Activated naive CD4-positive, alpha-beta T cell treated with Interleukin-2 at 50 U/mL for 16 hours (primary cell): Measurements from ENCODE around the gene POTEF.
"Not testable (repeated sequence)": the region's sequence is repeated elsewhere in the genome, so short reads cannot be mapped to it uniquely, and the experiment has no call there.

Source experiments
- DNase-seq: peaks from one replicate; pipeline ENCODE4 v3.0.0-alpha.2; 2020

Gene POTEF

GRCh38 chr2:130152816-130153595 lies 24.0 kb upstream of the POTEF start:
- no peak for DNase-seq

GRCh38 chr2:130152136-130152815 lies 23.3 kb upstream of the POTEF start:
- not testable (repeated sequence) for DNase-seq

- not testable (repeated sequence) for DNase-seq
Measured at GRCh38 chr2:130151145-130151512, 22.1 kb upstream of the POTEF start.

GRCh38 chr2:130150181-130151144 lies 21.4 kb upstream of the POTEF start:
- DNase-seq: no peak

- not testable (repeated sequence) for DNase-seq
Measured at GRCh38 chr2:130148515-130148914, 19.5 kb upstream of the POTEF start.

- peak; percentile 61 for DNase-seq
Measured at GRCh38 chr2:130145006-130145414, 16.0 kb upstream of the POTEF start, which contains the start of gene CCDC74B. TSS of gene CCDC74B (minus strand) at chr2:130145112. CDS start at chr2:130144996, 116 bp downstream.

- DNase-seq: not testable (repeated sequence)
Measured at GRCh38 chr2:130143266-130144039, 14.4 kb upstream of the POTEF start.

GRCh38 chr2:130142396-130143265 lies 13.6 kb upstream of the POTEF start:
- not testable (repeated sequence) for DNase-seq

- DNase-seq: not testable (repeated sequence)
Measured at GRCh38 chr2:130141645-130142370, 12.8 kb upstream of the POTEF start.

GRCh38 chr2:130141002-130141401 lies 12.0 kb upstream of the POTEF start:
- not testable (repeated sequence) for DNase-seq

GRCh38 chr2:130140516-130140915 lies 11.5 kb upstream of the POTEF start:
- DNase-seq: not testable (repeated sequence)

GRCh38 chr2:130139331-130140280 lies 10.6 kb upstream of the POTEF start:
- DNase-seq: not testable (repeated sequence)

- DNase-seq: not testable (repeated sequence)
Measured at GRCh38 chr2:130138841-130139251, 9.8 kb upstream of the POTEF start.

- not testable (repeated sequence) for DNase-seq
Measured at GRCh38 chr2:130138326-130138725, 9.3 kb upstream of the POTEF start.

GRCh38 chr2:130137118-130137517 lies 8.1 kb upstream of the POTEF start:
- DNase-seq: not testable (repeated sequence)

GRCh38 chr2:130136546-130136945 lies 7.5 kb upstream of the POTEF start:
- not testable (repeated sequence) for DNase-seq

GRCh38 chr2:130135692-130136541 lies 6.9 kb upstream of the POTEF start:
- DNase-seq: no peak

GRCh38 chr2:130128464-130128863 lies 558 bp downstream of the POTEF start:
- not testable (repeated sequence) for DNase-seq
